Upper lobe of left lung (tissue), 4 donors: ENCODE data around the gene PLCH2.

Source experiments
- CTCF ChIP-seq, 6 experiments: fragments of 450-650 bp in 4 of 6; fragments of 200-600 bp in 2 of 6; sonication (generic) in 2 of 6; IDR thresholded peaks; one replicate each; pipeline ENCODE4 v1.5.1; 2016 to 2019; ENCODE audit warnings: antibody characterized with exemption in 6 of 6
- EP300 ChIP-seq, 4 donors: sonication (generic); formaldehyde crosslinking; IDR thresholded peaks; one replicate each; pipeline ENCODE4 v1.5.1; 2017; ENCODE audit warnings: antibody characterized with exemption in 4 of 4, control low read depth in 2 of 4
- POLR2A ChIP-seq, 4 donors: fragments of 450-650 bp; IDR thresholded peaks; one replicate each; pipeline ENCODE4 v1.5.1; 2016 to 2017; ENCODE audit warnings: antibody characterized with exemption in 4 of 4, mild to moderate bottlenecking in 2 of 4
- POLR2AphosphoS5 ChIP-seq, 2 donors: sonication (generic); formaldehyde crosslinking; IDR thresholded peaks; one replicate each; pipeline ENCODE4 v1.5.1; 2017; ENCODE audit warnings: antibody characterized with exemption in 2 of 2

GRCh38 chr1:2436876-2437275 lies 39.2 kb upstream of the PLCH2 start:
- TF ChIP-seq POLR2A (IDR thresholded peaks at IDR 0.05) (no peak), CTCF (IDR thresholded peaks at IDR 0.05) (no peak), POLR2AphosphoS5 (IDR thresholded peaks at IDR 0.05) (no peak), EP300 (IDR thresholded peaks at IDR 0.05) (no peak)
